Gastrocnemius medialis (tissue), 4 donors: ENCODE data around the gene HSD11B2. TPM values are rescaled to one million over a fixed set of nuclear protein-coding genes. Genes with fewer than 3 reads are reported as not detected.

Experiments used
- ATAC-seq, 2 donors: fragments of 150-250 bp; one replicate each; pipeline ENCODE4 v1.9.1; 2016
- DNase-seq, 2 donors: peaks; one replicate each; pipeline ENCODE4 v3.0.0-alpha.2; 2019
- H3K27ac ChIP-seq, 4 donors: fragments of 200-600 bp; sonication (generic); 1 replicate in 1 of 4; 2 replicates in 3 of 4; pipeline ENCODE4 v1.5.1; 2016 to 2018; ENCODE audit warnings: mild to moderate bottlenecking in 2 of 4, moderate library complexity in 1 of 4
- H3K27me3 ChIP-seq, 3 donors: fragments of 200-600 bp; sonication (generic) in 2 of 3; 1 replicate in 1 of 3; 2 replicates in 2 of 3; pipeline versions ENCODE4 v1.5.1 to v1.6.0; 2016 to 2019; ENCODE audit warnings: mild to moderate bottlenecking in 1 of 3, moderate library complexity in 1 of 3
- H3K36me3 ChIP-seq, 2 donors: fragments of 200-600 bp; sonication (generic) in 1 of 2; one replicate each; pipeline ENCODE4 v1.5.1; 2017 to 2018
- H3K4me1 ChIP-seq, 2 donors: fragments of 200-600 bp; sonication (generic) in 1 of 2; one replicate each; pipeline ENCODE4 v1.5.1; 2016 to 2017; ENCODE audit warnings: mild to moderate bottlenecking in 2 of 2
- H3K4me3 ChIP-seq, 4 donors: fragments of 200-600 bp; sonication (generic) in 3 of 4; 1 replicate in 1 of 4; 2 replicates in 3 of 4; pipeline ENCODE4 v1.5.1; 2016 to 2019; ENCODE audit warnings: mild to moderate bottlenecking in 2 of 4
- H3K9me3 ChIP-seq, 3 donors: fragments of 200-600 bp; sonication (generic) in 2 of 3; 1 replicate in 1 of 3; 2 replicates in 2 of 3; pipeline ENCODE4 v1.5.1; 2016 to 2019
- CTCF ChIP-seq, 5 experiments: fragments of 450-650 bp in 3 of 5; fragments of 200-600 bp in 2 of 5; sonication (generic) in 2 of 5; IDR thresholded peaks in 4 of 5; conservative IDR thresholded peaks in 1 of 5; 1 replicate in 4 of 5; 2 replicates in 1 of 5; pipeline ENCODE4 v1.5.1; 2016 to 2019; ENCODE audit warnings: antibody characterized with exemption in 5 of 5, mild to moderate bottlenecking in 3 of 5, moderate library complexity in 3 of 5
- POLR2A ChIP-seq, 2 donors: fragments of 450-650 bp; IDR thresholded peaks; one replicate each; pipeline ENCODE4 v1.6.1; 2017; ENCODE audit warnings: antibody characterized with exemption in 2 of 2, mild to moderate bottlenecking in 2 of 2, moderate library complexity in 2 of 2
- in situ Hi-C, 4 donors: fragments of 200-750 bp; cut with MboI; loops; one replicate each; pipeline versions ENCODE4 v1.15.0 to v1.8.0; 2017; ENCODE audit warnings: low sequenced_read_pairs in 4 of 4
- intact Hi-C: fragments of 100-400 bp; cut with DNase I; formaldehyde crosslinking; loops from one replicate; pipeline ENCODE4 v1.15.1; 2023; ENCODE audit warnings: low total_unique reads
- total RNA-seq, 4 donors: library from RNA; depleted of rRNA; stranded (reverse); fragments of >200 nt; gene quantifications; one replicate each; pipeline versions ENCODE4 v1.1.0 to v1.2.3, GENCODE V29; 2016

HSD11B2 gene
- 1 to 10 TPM in 2 of 4 donors, not detected in 2; 2.3 to 4.1 TPM for total RNA-seq

- Histone ChIP-seq H3K4me1 (peaks cover 11 to 16% of the 10 kb centered on the region in 2 donors), H3K27ac (peak within 1 kb of the TSS; percentile 51 to 65 (median 56)), H3K9me3 (no peaks in the 10 kb centered on the region), H3K27me3 (peaks cover 0 to 6% (median 0%) of the 10 kb centered on the region in 3 donors), H3K4me3 (peak within 1 kb of the TSS; percentile 45 to 52 (median 48)), H3K36me3 (no peaks in the 10 kb centered on the region)
- TF ChIP-seq POLR2A (IDR thresholded peaks at IDR 0.05): peak in 1 of 2 donors; percentile 19
- TF ChIP-seq CTCF (IDR thresholded peaks at IDR 0.05 in 4 of 5, conservative IDR thresholded peaks at IDR 0.05 in 1 of 5): peak in 2 of 5 experiments; percentile 26 to 38
- intact Hi-C loops (loop anchor here (2.0 kb wide), 1 partner anchor 14 kb away; no protein-coding TSS in a partner anchor), in situ Hi-C loops (no loop called here)
- ATAC-seq (peak; percentile 59 to 70), DNase-seq (peak in 1 of 2 donors; percentile 59)
These were observed at the start of gene HSD11B2 for GRCh38 chr16:67430977-67431774. HSD11B2 (plus strand) TSS chr16:67431121; CDS start chr16:67431249, 128 bp downstream.

GRCh38 chr16:67383284-67383683 is 47.6 kb upstream of the HSD11B2 start:
- TF ChIP-seq POLR2A (IDR thresholded peaks at IDR 0.05) (no peak), CTCF (IDR thresholded peaks at IDR 0.05 in 4 of 5, conservative IDR thresholded peaks at IDR 0.05 in 1 of 5) (no peak)
- peaks cover 25 to 28% of the 10 kb centered on the region in 2 donors for H3K4me1 ChIP-seq
- peak overlapping the region in 1 of 4 donors; percentile 21 for H3K27ac ChIP-seq
- no peaks in the 10 kb centered on the region for H3K27me3 ChIP-seq
- ATAC-seq (no peak), DNase-seq (no peak)
- H3K4me3 ChIP-seq: no peak overlapping the region
- intact Hi-C loops (no loop called here), in situ Hi-C loops (no loop called here)
- no peaks in the 10 kb centered on the region for H3K36me3 ChIP-seq
- no peaks in the 10 kb centered on the region for H3K9me3 ChIP-seq

- no peak for ATAC-seq
These were observed 46.0 kb upstream of the HSD11B2 start for GRCh38 chr16:67384778-67385510.

GRCh38 chr16:67386861-67387455 is 44.0 kb upstream of the HSD11B2 start:
- no peak for TF ChIP-seq POLR2A (IDR thresholded peaks at IDR 0.05)
- no peak for TF ChIP-seq CTCF (IDR thresholded peaks at IDR 0.05 in 4 of 5, conservative IDR thresholded peaks at IDR 0.05 in 1 of 5)
- intact Hi-C loops: no loop called here
- Histone ChIP-seq H3K4me1 (peaks cover 31 to 36% of the 10 kb centered on the region in 2 donors), H3K4me3 (no peak overlapping the region), H3K36me3 (no peaks in the 10 kb centered on the region), H3K27ac (no peak overlapping the region), H3K9me3 (no peaks in the 10 kb centered on the region), H3K27me3 (no peaks in the 10 kb centered on the region)
- DNase-seq (no peak), ATAC-seq (no peak)
- in situ Hi-C loops: no loop called here

More at GRCh38 chr16:67384778-67385510, 46.0 kb upstream of the HSD11B2 start:
- Histone ChIP-seq H3K4me3 (no peak overlapping the region), H3K36me3 (no peaks in the 10 kb centered on the region), H3K27ac (peak overlapping the region in 1 of 4 donors; percentile 31), H3K27me3 (no peaks in the 10 kb centered on the region), H3K4me1 (peaks cover 21 to 25% of the 10 kb centered on the region in 2 donors), H3K9me3 (no peaks in the 10 kb centered on the region)
- in situ Hi-C loops: no loop called here
- TF ChIP-seq POLR2A (IDR thresholded peaks at IDR 0.05): no peak
- no peak for DNase-seq
- intact Hi-C loops: no loop called here
